Gastroesophageal sphincter (tissue), 4 donors: Measurements from ENCODE around the gene KAT7. TPM values are rescaled to one million over a fixed set of nuclear protein-coding genes. Genes with fewer than 3 reads are reported as not detected.
"Not testable (repeated sequence)": the region's sequence is repeated elsewhere in the genome, so short reads cannot be mapped to it uniquely, and the experiment has no call there.

Source experiments
- ATAC-seq: fragments of 150-250 bp; one replicate; pipeline ENCODE4 v1.9.1; 2016; ENCODE audit warnings: mild to moderate bottlenecking, moderate library complexity
- H3K27ac ChIP-seq, 4 donors: fragments of 200-600 bp; sonication (generic) in 3 of 4; 1 replicate in 3 of 4; 2 replicates in 1 of 4; pipeline ENCODE4 v1.5.1; 2016 to 2019
- H3K27me3 ChIP-seq: fragments of 200-600 bp; sonication (generic); one replicate; pipeline ENCODE4 v1.5.1; 2019
- H3K36me3 ChIP-seq, 2 donors: fragments of 200-600 bp; sonication (generic); one replicate each; pipeline ENCODE4 v1.5.1; 2019; ENCODE audit warnings: control low read depth in 1 of 2
- H3K4me1 ChIP-seq, 3 donors: fragments of 200-600 bp; sonication (generic); 1 replicate in 2 of 3; 2 replicates in 1 of 3; pipeline ENCODE4 v1.5.1; 2016 to 2019; ENCODE audit warnings: control low read depth in 2 of 3
- H3K4me3 ChIP-seq, 2 donors: fragments of 200-600 bp; sonication (generic); one replicate each; pipeline ENCODE4 v1.5.1; 2019; ENCODE audit warnings: mild to moderate bottlenecking in 1 of 2, moderate library complexity in 1 of 2
- H3K9me3 ChIP-seq, 3 donors: fragments of 200-600 bp; sonication (generic); one replicate each; pipeline ENCODE4 v1.5.1; 2017 to 2019; ENCODE audit warnings: control low read depth in 2 of 3
- CTCF ChIP-seq, 4 experiments: fragments of 200-600 bp in 2 of 4; fragments of 450-650 bp in 2 of 4; sonication (generic) in 1 of 4; IDR thresholded peaks; one replicate each; pipeline ENCODE4 v1.5.1; 2017 to 2019; ENCODE audit warnings: antibody characterized with exemption in 4 of 4, mild to moderate bottlenecking in 2 of 4, moderate library complexity in 2 of 4
- EP300 ChIP-seq: sonication (generic); formaldehyde crosslinking; IDR thresholded peaks from one replicate; pipeline ENCODE4 v1.6.1; 2017; ENCODE audit warnings: antibody characterized with exemption, mild to moderate bottlenecking
- POLR2A ChIP-seq, 2 donors: fragments of 450-650 bp; IDR thresholded peaks; one replicate each; pipeline ENCODE4 v1.6.1; 2017; ENCODE audit warnings: antibody characterized with exemption in 2 of 2, mild to moderate bottlenecking in 2 of 2, moderate library complexity in 1 of 2
- POLR2AphosphoS5 ChIP-seq: sonication (generic); formaldehyde crosslinking; IDR thresholded peaks from one replicate; pipeline ENCODE4 v1.6.1; 2017; ENCODE audit warnings: antibody characterized with exemption
- WGBS, 2 donors: methylation state at CpG; one replicate each; pipeline ENCODE4 v1.1.5; 2018; ENCODE audit warnings: low coverage in 1 of 2; 5-methylcytosine and 5-hydroxymethylcytosine counted together
- total RNA-seq, 4 donors: library from RNA; depleted of rRNA; stranded (reverse); fragments of >200 nt; gene quantifications; one replicate each; pipeline ENCODE4 v1.1.0, GENCODE V29; 2016

Gene KAT7
- total RNA-seq, 4 donors from 2014 or later = 37.7 to 54.1 (median 46.1) TPM

GRCh38 chr17:49822829-49823228 is 34.3 kb downstream of the KAT7 start:
- H3K36me3 ChIP-seq = peaks cover 19 to 93% of the 10 kb centered on the region in 2 donors
- no peak overlapping the region for H3K4me3 ChIP-seq
- ATAC-seq = peak; percentile 88
- peaks cover 0 to 60% (median 11%) of the 10 kb centered on the region in 3 donors for H3K4me1 ChIP-seq
- no peaks in the 10 kb centered on the region for H3K9me3 ChIP-seq
- WGBS, 2 donors = 37 to 66% methylated on average over 2 of the region's 2 CpGs
- H3K27ac ChIP-seq = peak overlapping the region in 3 of 4 donors; percentile 5 to 58 (median 33)
- no peaks in the 10 kb centered on the region for H3K27me3 ChIP-seq
- no peak for TF ChIP-seq EP300
- no peak for TF ChIP-seq CTCF (IDR thresholded peaks at IDR 0.05)
- peak; percentile 28 for TF ChIP-seq POLR2AphosphoS5
- no peak for TF ChIP-seq POLR2A (IDR thresholded peaks at IDR 0.05)

- 86 to 88% methylated on average over 2 of the region's 2 CpGs for WGBS, 2 donors
- TF ChIP-seq POLR2AphosphoS5 (no peak), POLR2A (IDR thresholded peaks at IDR 0.05) (no peak), EP300 (no peak), CTCF (IDR thresholded peaks at IDR 0.05) (no peak)
- Histone ChIP-seq H3K4me1 (peaks cover 0 to 59% (median 11%) of the 10 kb centered on the region in 3 donors), H3K27ac (peak overlapping the region in 2 of 4 donors; percentile 5 to 33), H3K9me3 (no peaks in the 10 kb centered on the region), H3K27me3 (no peaks in the 10 kb centered on the region), H3K4me3 (no peak overlapping the region), H3K36me3 (peaks cover 19 to 91% of the 10 kb centered on the region in 2 donors)
- ATAC-seq = no peak
These were observed 35.1 kb downstream of the KAT7 start for GRCh38 chr17:49823614-49824013.

DNA sequence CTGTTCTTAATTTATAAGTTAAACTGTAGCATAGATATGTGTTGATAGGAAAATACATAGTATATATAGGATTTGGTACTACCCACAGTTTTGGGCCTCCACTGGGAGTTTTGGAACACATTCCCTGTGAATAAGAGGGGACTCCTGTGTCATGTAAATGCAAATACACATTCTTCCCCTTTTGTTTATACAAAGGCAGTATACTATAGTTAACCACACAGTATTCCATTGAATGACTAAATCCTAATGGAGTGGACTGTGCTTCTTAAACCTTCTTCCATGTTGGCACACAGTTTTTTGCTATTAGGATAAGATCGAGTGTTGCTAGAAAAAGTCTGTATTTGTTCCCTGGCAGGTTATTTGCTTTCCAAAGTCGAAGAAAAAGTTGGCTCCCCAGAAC is 37.2 kb downstream of the KAT7 start:
- WGBS, 2 donors = 50 to 79% methylated on average over 2 of the region's 2 CpGs

GRCh38 chr17:49828325-49828724 is 39.8 kb downstream of the KAT7 start:
- Histone ChIP-seq H3K27ac (peak overlapping the region in 2 of 4 donors; percentile 1 to 18), H3K4me1 (peaks cover 0 to 28% (median 0%) of the 10 kb centered on the region in 3 donors), H3K36me3 (peaks cover 19 to 94% of the 10 kb centered on the region in 2 donors)
- ATAC-seq = peak; percentile 60
- not testable (repeated sequence) for H3K4me3 ChIP-seq, H3K9me3 ChIP-seq, H3K27me3 ChIP-seq
- WGBS, 2 donors = 0 to 16% methylated on average over 2 of the region's 2 CpGs

More for the DNA sequence above, 37.2 kb downstream of the KAT7 start:
- Histone ChIP-seq H3K4me1 (peaks cover 0 to 53% (median 11%) of the 10 kb centered on the region in 3 donors), H3K9me3 (no peaks in the 10 kb centered on the region), H3K4me3 (no peak overlapping the region), H3K27ac (no peak overlapping the region), H3K36me3 (peaks cover 19 to 94% of the 10 kb centered on the region in 2 donors), H3K27me3 (no peaks in the 10 kb centered on the region)
- ATAC-seq = no peak
- TF ChIP-seq EP300 (no peak), CTCF (IDR thresholded peaks at IDR 0.05) (no peak), POLR2A (IDR thresholded peaks at IDR 0.05) (no peak), POLR2AphosphoS5 (no peak)

GRCh38 chr17:49829026-49829425 is 40.5 kb downstream of the KAT7 start:
- ATAC-seq = no peak
- peak overlapping the region in 2 of 4 donors; percentile 1 to 26 for H3K27ac ChIP-seq
- no peak overlapping the region for H3K4me3 ChIP-seq
- no peaks in the 10 kb centered on the region for H3K27me3 ChIP-seq
- 88 to 89% methylated on average over 2 of the region's 2 CpGs for WGBS, 2 donors
- TF ChIP-seq EP300 (no peak), POLR2A (IDR thresholded peaks at IDR 0.05) (no peak), POLR2AphosphoS5 (no peak), CTCF (IDR thresholded peaks at IDR 0.05) (no peak)
- no peaks in the 10 kb centered on the region for H3K9me3 ChIP-seq
- peaks cover 0 to 23% (median 0%) of the 10 kb centered on the region in 3 donors for H3K4me1 ChIP-seq
- H3K36me3 ChIP-seq = peaks cover 19 to 94% of the 10 kb centered on the region in 2 donors
